ENCODE data around the gene SLC28A1.

- TF ChIP-seq CTCF (conservative IDR thresholded peaks at IDR 0.05; ENCODE audit: low read depth, low read length) (no peak), POLR2A (IDR thresholded peaks at IDR 0.05; ENCODE audit: low read depth, low read length) (no peak), RAD21 (IDR thresholded peaks at IDR 0.05; ENCODE audit: low read length) (no peak), SMC3 (IDR thresholded peaks at IDR 0.05; ENCODE audit: low read depth, low read length) (no peak), MAFK (IDR thresholded peaks at IDR 0.05; ENCODE audit: low read depth, low read length) (no peak)
These were observed 77.2 kb downstream of the SLC28A1 start for GRCh38 chr15:84961707-84962106.
